IMR-90 (cell line): ENCODE data around the gene POLR3E. TPM values are rescaled to one million over a fixed set of nuclear protein-coding genes. Genes with fewer than 3 reads are reported as not detected.

Experiments used
- ATAC-seq: fragments of 200-7000 bp; cut with Tn5 transposase; 2 replicates; pipeline ENCODE4 v1.9.1; 2020; ENCODE audit warnings: low read depth, mild to moderate bottlenecking, moderate library complexity
- BruUV-seq: library from RNA; stranded (reverse); fragments of 400-500 nt; replicated peaks from 2 replicates; lab custom pipeline; 2021; lab: Mats Ljungman, UMichigan
- CTCF ChIA-PET: fragments of 300-600 bp; formaldehyde crosslinking; extraction: SDS; loops from one replicate; lab custom pipeline; 2021; ENCODE audit warnings: antibody characterized with exemption; lab: Yijun Ruan, JAX
- POLR2A ChIA-PET: fragments of 300-600 bp; sonication (Branson Sonifier 250); formaldehyde crosslinking; loops from one replicate; lab custom pipeline; 2022; ENCODE audit warnings: antibody characterized with exemption; ENCODE audit not compliant: unreplicated experiment; lab: Charles Lee
- DNase-seq: peaks from one replicate; pipeline ENCODE4 v3.0.0; 2013
- H2AFZ ChIP-seq: replicated peaks from 2 replicates; pipeline ENCODE3; 2013; ENCODE audit warnings: low read length, mild to moderate bottlenecking; ENCODE audit not compliant: poor library complexity
- H2AK5ac ChIP-seq: 2 replicates; pipeline ENCODE4 v1.6.1; 2013; ENCODE audit warnings: low read depth, low read length, inconsistent platforms
- H2AK9ac ChIP-seq: replicated peaks from 2 replicates; pipeline ENCODE3; 2013; ENCODE audit warnings: mild to moderate bottlenecking, low read depth, low read length, moderate library complexity; ENCODE audit not compliant: poor library complexity
- H2BK120ac ChIP-seq: 2 replicates; pipeline ENCODE4 v1.6.1; 2013; ENCODE audit warnings: low read depth, low read length, inconsistent platforms
- H2BK15ac ChIP-seq: 3 replicates; pipeline ENCODE4 v1.6.1; 2013; ENCODE audit warnings: low read depth, low read length, inconsistent platforms
- H2BK20ac ChIP-seq: 2 replicates; pipeline ENCODE4 v1.6.1; 2013; ENCODE audit warnings: low read depth, mild to moderate bottlenecking, inconsistent platforms, low read length, moderate library complexity
- H2BK5ac ChIP-seq: 2 replicates; pipeline ENCODE4 v1.6.1; 2013; ENCODE audit warnings: mild to moderate bottlenecking, low read depth, low read length, inconsistent platforms; ENCODE audit not compliant: poor library complexity, severe bottlenecking
- H3K14ac ChIP-seq: replicated peaks from 2 replicates; pipeline ENCODE4 v1.6.1; 2013; ENCODE audit warnings: low read depth, low read length, inconsistent platforms
- H3K18ac ChIP-seq: 2 replicates; pipeline ENCODE4 v1.6.1; 2013; ENCODE audit warnings: low read depth, low read length, control low read depth
- H3K23ac ChIP-seq: 2 replicates; pipeline ENCODE4 v1.6.1; 2013; ENCODE audit warnings: low read depth, low read length, inconsistent platforms
- H3K27ac ChIP-seq: 2 replicates; pipeline ENCODE4 v1.5.1; 2013; ENCODE audit warnings: mild to moderate bottlenecking, control low read depth, low read length; ENCODE audit not compliant: insufficient read depth
- H3K27me3 ChIP-seq: 2 replicates; pipeline ENCODE4 v1.6.1; 2013; ENCODE audit warnings: low read length; ENCODE audit not compliant: control insufficient read depth, insufficient read depth
- H3K36me3 ChIP-seq: 2 replicates; pipeline ENCODE4 v1.6.1; 2013; ENCODE audit warnings: low read length, mixed read lengths; ENCODE audit not compliant: control insufficient read depth, insufficient read depth
- H3K4ac ChIP-seq: 2 replicates; pipeline ENCODE4 v1.6.1; 2013; ENCODE audit warnings: low read depth, low read length, inconsistent platforms
- H3K4me1 ChIP-seq: 2 replicates; pipeline ENCODE4 v1.6.1; 2013; ENCODE audit warnings: low read length, mixed read lengths; ENCODE audit not compliant: control insufficient read depth, insufficient read depth
- H3K4me2 ChIP-seq: 2 replicates; pipeline ENCODE4 v1.6.1; 2013; ENCODE audit warnings: low read depth, mild to moderate bottlenecking, control low read depth, low read length, moderate library complexity
- H3K4me3 ChIP-seq: 2 replicates; pipeline ENCODE4 v1.5.1; 2013; ENCODE audit warnings: low read depth, mild to moderate bottlenecking, control low read depth, low read length, moderate library complexity; ENCODE audit not compliant: insufficient read depth
- H3K56ac ChIP-seq: 2 replicates; pipeline ENCODE4 v1.6.1; 2013; ENCODE audit warnings: low read length, inconsistent platforms; ENCODE audit not compliant: insufficient read depth; ENCODE audit errors: extremely low read depth
- H3K79me1 ChIP-seq, 2 experiments: 2 replicates each; pipeline ENCODE4 v1.6.1; 2013; ENCODE audit warnings: low read length in 2 of 2, inconsistent platforms in 1 of 2, low read depth in 1 of 2
- H3K9ac ChIP-seq: 2 replicates; pipeline ENCODE4 v1.6.1; 2013; ENCODE audit warnings: low read depth, low read length, control low read depth
- H3K9me1 ChIP-seq: 2 replicates; pipeline ENCODE4 v1.6.1; 2013; ENCODE audit warnings: low read length, inconsistent platforms; ENCODE audit not compliant: insufficient read depth
- H3K9me3 ChIP-seq: 2 replicates; pipeline ENCODE4 v1.6.1; 2013; ENCODE audit warnings: low read length; ENCODE audit not compliant: control insufficient read depth, insufficient read depth
- H4K20me1 ChIP-seq: 2 replicates; pipeline ENCODE4 v1.6.1; 2013; ENCODE audit warnings: low read length, inconsistent platforms; ENCODE audit not compliant: insufficient read depth
- H4K5ac ChIP-seq: 2 replicates; pipeline ENCODE4 v1.6.1; 2013; ENCODE audit warnings: mild to moderate bottlenecking, low read depth, low read length, control low read depth
- H4K8ac ChIP-seq, 2 experiments: 2 replicates each; pipeline ENCODE4 v1.6.1; 2013; ENCODE audit warnings: low read depth in 2 of 2, low read length in 2 of 2, control low read depth in 1 of 2, inconsistent platforms in 1 of 2
- H4K91ac ChIP-seq: 2 replicates; pipeline ENCODE4 v1.6.1; 2013; ENCODE audit warnings: low read depth, low read length, inconsistent platforms; ENCODE audit not compliant: insufficient read depth
- CEBPB ChIP-seq: IDR thresholded peaks from 2 replicates; pipeline ENCODE4 v1.6.1; 2012; ENCODE audit warnings: low read depth, low read length, improper control_type of control experiment
- CHD1 ChIP-seq: IDR thresholded peaks from 2 replicates; pipeline ENCODE4 v1.6.1; 2012; ENCODE audit warnings: low read depth, low read length, improper control_type of control experiment
- FOS ChIP-seq: fragments of 150-350 bp; IDR thresholded peaks from 2 replicates; pipeline ENCODE4 v1.6.1; 2016; ENCODE audit warnings: low read depth, low read length
- MAFK ChIP-seq: IDR thresholded peaks from 2 replicates; pipeline ENCODE4 v1.6.1; 2012; ENCODE audit warnings: low read depth, low read length, improper control_type of control experiment
- MAZ ChIP-seq: IDR thresholded peaks from 2 replicates; pipeline ENCODE4 v1.6.1; 2012; ENCODE audit warnings: low read depth, mild to moderate bottlenecking, low read length, improper control_type of control experiment, moderate library complexity, borderline replicate concordance
- MXI1 ChIP-seq: IDR thresholded peaks from 2 replicates; pipeline ENCODE4 v1.6.1; 2012; ENCODE audit warnings: low read depth, mild to moderate bottlenecking, low read length, moderate library complexity, borderline replicate concordance
- NFE2L2 ChIP-seq: fragments of 150-350 bp; IDR thresholded peaks from 2 replicates; pipeline ENCODE4 v1.6.1; 2016; ENCODE audit warnings: low read depth, mild to moderate bottlenecking, low read length
- POLR2A ChIP-seq: IDR thresholded peaks from 2 replicates; pipeline ENCODE4 v1.6.1; 2012; ENCODE audit warnings: mild to moderate bottlenecking, low read depth, low read length
- RAD21 ChIP-seq: IDR thresholded peaks from 2 replicates; pipeline ENCODE4 v1.6.1; 2012; ENCODE audit warnings: low read length, improper control_type of control experiment
- RFX5 ChIP-seq: IDR thresholded peaks from 2 replicates; pipeline ENCODE4 v1.8.0; 2012; ENCODE audit warnings: low read depth, mild to moderate bottlenecking, low read length, moderate library complexity
- SMC3 ChIP-seq: fragments of 150-350 bp; IDR thresholded peaks from 2 replicates; pipeline ENCODE4 v1.6.1; 2016; ENCODE audit warnings: low read depth, mild to moderate bottlenecking, antibody characterized with exemption, low read length, moderate library complexity
- USF2 ChIP-seq: fragments of 150-350 bp; IDR thresholded peaks from 2 replicates; pipeline ENCODE4 v1.6.1; 2017; ENCODE audit warnings: mild to moderate bottlenecking, antibody characterized with exemption, low read length, low read depth
- WGBS, 2 experiments: methylation state at CpG; one replicate each; pipeline versions ENCODE4 v1.1.5 to v1.1.7; 2013; ENCODE audit warnings: missing lambda C conversion rate in 2 of 2; ENCODE audit not compliant: insufficient read length in 1 of 2; ENCODE audit errors: extremely low coverage in 2 of 2; 5-methylcytosine and 5-hydroxymethylcytosine counted together
- dilution Hi-C: fragments of 300-500 bp; cut with HindIII; formaldehyde crosslinking; loops from one replicate; pipeline ENCODE4 v1.14.3; 2018; ENCODE audit warnings: low sequenced_read_pairs; ENCODE audit not compliant: unreplicated experiment
- in situ Hi-C: fragments of 300-500 bp; cut with MboI; formaldehyde crosslinking; loops from 3 replicates; pipeline ENCODE4 v1.14.3; 2019; ENCODE audit warnings: low sequenced_read_pairs, inconsistent platforms, mixed read lengths
- intact Hi-C: fragments of 100-400 bp; cut with micrococcal nuclease; formaldehyde crosslinking; loops from 2 replicates; pipeline ENCODE4 v1.10.0; 2022
- polyA plus RNA-seq, 3 experiments: library from polyadenylated mRNA; depleted of rRNA; stranded (reverse); fragments of >200 nt; gene quantifications; 2 replicates each; pipeline ENCODE4 v1.2.3, GENCODE V29; 2012; ENCODE audit warnings: low replicate concordance in 1 of 3
- total RNA-seq: library from RNA; depleted of rRNA; stranded (reverse); fragments of >200 nt; gene quantifications from 2 replicates; pipeline ENCODE4 v1.2.3, GENCODE V29; 2012
- TF ChIP-seq, protein P1 (sequence below): fragments of 150-350 bp; IDR thresholded peaks from 2 replicates; pipeline ENCODE4 v1.6.1; 2016; ENCODE audit warnings: low read depth, mild to moderate bottlenecking, low read length, moderate library complexity, borderline replicate concordance
- TF ChIP-seq, protein P2 (sequence below): conservative IDR thresholded peaks from 2 replicates; pipeline ENCODE4 v1.5.1; 2012; ENCODE audit warnings: mild to moderate bottlenecking, low read depth, low read length, improper control_type of control experiment

Gene POLR3E
- total and polyA plus RNA-seq, 2 of the 4 experiments (the other 2 are of a cell fraction), result 19.9 to 46.0 TPM

DNA sequence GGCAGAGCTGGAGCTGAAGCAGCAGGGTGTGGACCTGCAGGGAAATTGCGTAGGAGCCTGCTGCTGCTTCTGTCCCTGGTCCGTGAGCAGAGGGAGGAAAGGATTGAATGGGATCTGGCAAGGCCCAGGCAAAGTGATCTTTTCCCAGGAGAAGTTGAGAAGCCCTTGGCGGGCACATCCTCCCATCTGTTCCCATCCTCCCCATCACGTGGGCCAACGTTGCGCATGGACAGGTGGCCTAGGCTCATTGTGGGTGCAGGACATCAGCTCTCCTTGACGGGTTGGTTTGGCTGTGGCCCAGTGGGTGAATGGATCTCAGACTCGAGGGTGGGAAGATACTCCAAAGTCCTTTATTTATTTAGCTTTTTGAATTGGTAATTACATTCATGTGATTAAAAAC lies 29.4 kb upstream of the POLR3E start:
- H2BK20ac ChIP-seq, result no peak overlapping the region
- ATAC-seq (no peak), DNase-seq (no peak)
- 0 out of 2 replicates have a peak, but pooled peaks cover 6% of the 10 kb centered on the region for H3K9me1 ChIP-seq
- no peak overlapping the region for H2BK15ac ChIP-seq
- in situ Hi-C loops, result no loop called here
- no peak overlapping the region for H3K18ac ChIP-seq
- no peak overlapping the region for H3K4me3 ChIP-seq
- H3K4me1 ChIP-seq, result no peaks in the 10 kb centered on the region
- intact Hi-C loops, result no loop called here
- POLR2A ChIA-PET, result no interaction called here
- no peak overlapping the region for H3K27ac ChIP-seq
- H3K23ac ChIP-seq, result no peak overlapping the region
- H4K20me1 ChIP-seq, result no peaks in the 10 kb centered on the region
- no peaks in the 10 kb centered on the region for H3K79me1 ChIP-seq
- no peak overlapping the region for H3K9ac ChIP-seq
- no peak overlapping the region for H3K4me2 ChIP-seq
- H4K91ac ChIP-seq, result no peak overlapping the region
- H3K14ac ChIP-seq, result no peak overlapping the region
- H4K5ac ChIP-seq, result no peak overlapping the region
- no peaks in the 10 kb centered on the region for H3K27me3 ChIP-seq
- H2BK120ac ChIP-seq, result no peak overlapping the region
- no peak overlapping the region for H2AK5ac ChIP-seq
- no peak overlapping the region for H2AFZ ChIP-seq
- no peak overlapping the region for H4K8ac ChIP-seq
- CTCF ChIA-PET, result no interaction called here
- no TSS peak for BruUV-seq
- no peak overlapping the region for H3K56ac ChIP-seq
- no peak overlapping the region for H3K4ac ChIP-seq
- H2BK5ac ChIP-seq, result no peak overlapping the region
- no CpG with 5 or more reads among the region's 8 CpGs for WGBS, 2 experiments
- no peaks in the 10 kb centered on the region for H3K9me3 ChIP-seq
- H3K36me3 ChIP-seq, result peaks cover 54% of the 10 kb centered on the region
- H2AK9ac ChIP-seq, result no peak overlapping the region
- dilution Hi-C loops, result no loop called here
- TF ChIP-seq SMC3 (no peak), CEBPB (no peak), NFE2L2 (no peak), MAZ (no peak), FOS (no peak), MXI1 (no peak), MAFK (no peak), RFX5 (no peak), CHD1 (no peak), USF2 (no peak), RAD21 (no peak), POLR2A (no peak)
- TF ChIP-seq, protein P1, sequence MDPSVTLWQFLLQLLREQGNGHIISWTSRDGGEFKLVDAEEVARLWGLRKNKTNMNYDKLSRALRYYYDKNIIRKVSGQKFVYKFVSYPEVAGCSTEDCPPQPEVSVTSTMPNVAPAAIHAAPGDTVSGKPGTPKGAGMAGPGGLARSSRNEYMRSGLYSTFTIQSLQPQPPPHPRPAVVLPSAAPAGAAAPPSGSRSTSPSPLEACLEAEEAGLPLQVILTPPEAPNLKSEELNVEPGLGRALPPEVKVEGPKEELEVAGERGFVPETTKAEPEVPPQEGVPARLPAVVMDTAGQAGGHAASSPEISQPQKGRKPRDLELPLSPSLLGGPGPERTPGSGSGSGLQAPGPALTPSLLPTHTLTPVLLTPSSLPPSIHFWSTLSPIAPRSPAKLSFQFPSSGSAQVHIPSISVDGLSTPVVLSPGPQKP, result no peak
- TF ChIP-seq, protein P2, sequence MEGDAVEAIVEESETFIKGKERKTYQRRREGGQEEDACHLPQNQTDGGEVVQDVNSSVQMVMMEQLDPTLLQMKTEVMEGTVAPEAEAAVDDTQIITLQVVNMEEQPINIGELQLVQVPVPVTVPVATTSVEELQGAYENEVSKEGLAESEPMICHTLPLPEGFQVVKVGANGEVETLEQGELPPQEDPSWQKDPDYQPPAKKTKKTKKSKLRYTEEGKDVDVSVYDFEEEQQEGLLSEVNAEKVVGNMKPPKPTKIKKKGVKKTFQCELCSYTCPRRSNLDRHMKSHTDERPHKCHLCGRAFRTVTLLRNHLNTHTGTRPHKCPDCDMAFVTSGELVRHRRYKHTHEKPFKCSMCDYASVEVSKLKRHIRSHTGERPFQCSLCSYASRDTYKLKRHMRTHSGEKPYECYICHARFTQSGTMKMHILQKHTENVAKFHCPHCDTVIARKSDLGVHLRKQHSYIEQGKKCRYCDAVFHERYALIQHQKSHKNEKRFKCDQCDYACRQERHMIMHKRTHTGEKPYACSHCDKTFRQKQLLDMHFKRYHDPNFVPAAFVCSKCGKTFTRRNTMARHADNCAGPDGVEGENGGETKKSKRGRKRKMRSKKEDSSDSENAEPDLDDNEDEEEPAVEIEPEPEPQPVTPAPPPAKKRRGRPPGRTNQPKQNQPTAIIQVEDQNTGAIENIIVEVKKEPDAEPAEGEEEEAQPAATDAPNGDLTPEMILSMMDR, result no peak
